ENCODE data around the gene LPO. TPM values are rescaled to one million over a fixed set of nuclear protein-coding genes. Genes with fewer than 3 reads are reported as not detected.

LPO gene
- total RNA-seq, 1 donor from 2014 or later = not detected

- no peak for DNase-seq (ENCODE audit: extremely low read depth, low read depth, low spot score)
These were observed 64.0 kb downstream of the LPO start for GRCh38 chr17:58302171-58302918.

GRCh38 chr17:58302919-58303585 lies 64.7 kb downstream of the LPO start:
- no peak for DNase-seq (ENCODE audit: extremely low read depth, low read depth, low spot score)

- no peak for DNase-seq (ENCODE audit: extremely low read depth, low read depth, low spot score)
These were observed 65.8 kb downstream of the LPO start for GRCh38 chr17:58303971-58304749.

- no peak for DNase-seq (ENCODE audit: extremely low read depth, low read depth, low spot score)
These were observed 66.5 kb downstream of the LPO start for GRCh38 chr17:58304750-58305486.

- DNase-seq (ENCODE audit: extremely low read depth, low read depth, low spot score) = no peak
These were observed 67.2 kb downstream of the LPO start for GRCh38 chr17:58305626-58306025.

- no peak for DNase-seq (ENCODE audit: extremely low read depth, low read depth, low spot score)
These were observed 68.0 kb downstream of the LPO start for GRCh38 chr17:58306131-58306951.

- no peak for DNase-seq (ENCODE audit: extremely low read depth, low read depth, low spot score)
These were observed 69.2 kb downstream of the LPO start for GRCh38 chr17:58307468-58308172.

GRCh38 chr17:58308173-58308984 lies 70.0 kb downstream of the LPO start:
- DNase-seq (ENCODE audit: extremely low read depth, low read depth, low spot score) = no peak

GRCh38 chr17:58308985-58309917 lies 70.9 kb downstream of the LPO start:
- DNase-seq (ENCODE audit: extremely low read depth, low read depth, low spot score) = no peak

GRCh38 chr17:58309918-58310259 lies 71.5 kb downstream of the LPO start:
- DNase-seq (ENCODE audit: extremely low read depth, low read depth, low spot score) = no peak

- DNase-seq (ENCODE audit: extremely low read depth, low read depth, low spot score) = no peak
These were observed 72.4 kb downstream of the LPO start for GRCh38 chr17:58310511-58311428.

GRCh38 chr17:58311429-58311894 lies 73.1 kb downstream of the LPO start:
- DNase-seq (ENCODE audit: extremely low read depth, low read depth, low spot score) = no peak

- DNase-seq (ENCODE audit: extremely low read depth, low read depth, low spot score) = no peak
These were observed 73.7 kb downstream of the LPO start for GRCh38 chr17:58312021-58312630.

- no peak for DNase-seq (ENCODE audit: extremely low read depth, low read depth, low spot score)
These were observed 74.4 kb downstream of the LPO start for GRCh38 chr17:58312829-58313228.

- no peak for DNase-seq (ENCODE audit: extremely low read depth, low read depth, low spot score)
These were observed 75.7 kb downstream of the LPO start for GRCh38 chr17:58313815-58314705.

Data from glomerular endothelial cell (primary cell).